ENCODE measurements around the gene CCDC60.

The CCDC60 gene

GRCh38 chr12:119556854-119557253, 222.3 kb downstream of the CCDC60 start:
- no peak for DNase-seq

- DNase-seq: no peak
These were observed 230.9 kb downstream of the CCDC60 start for GRCh38 chr12:119565404-119565803.

GRCh38 chr12:119570771-119571170, 236.2 kb downstream of the CCDC60 start:
- no peak for DNase-seq

GRCh38 chr12:119573086-119573485, 238.6 kb downstream of the CCDC60 start:
- DNase-seq: no peak

GRCh38 chr12:119574255-119574654, 239.7 kb downstream of the CCDC60 start:
- DNase-seq: no peak

GRCh38 chr12:119576118-119576810, 241.7 kb downstream of the CCDC60 start:
- no peak for DNase-seq

GRCh38 chr12:119576915-119577314, 242.4 kb downstream of the CCDC60 start:
- DNase-seq: no peak

GRCh38 chr12:119578112-119578511, 243.6 kb downstream of the CCDC60 start:
- no peak for DNase-seq

GRCh38 chr12:119589097-119589496, 254.6 kb downstream of the CCDC60 start:
- DNase-seq: no peak

- no peak for DNase-seq
These were observed 255.1 kb downstream of the CCDC60 start for GRCh38 chr12:119589634-119590033.
